Testis (tissue), 5 donors: ENCODE measurements around the gene DMWD. TPM values are rescaled to one million over a fixed set of nuclear protein-coding genes. Genes with fewer than 3 reads are reported as not detected.

Source experiments
- DNase-seq: peaks from one replicate; pipeline ENCODE4 v3.0.0-alpha.2; 2019
- H3K27ac ChIP-seq, 2 donors: fragments of 200-600 bp; sonication (generic); one replicate each; pipeline ENCODE4 v1.5.1; 2019
- H3K27me3 ChIP-seq: fragments of 200-600 bp; sonication (generic); one replicate; pipeline ENCODE4 v1.5.1; 2019
- H3K36me3 ChIP-seq: fragments of 200-600 bp; sonication (generic); one replicate; pipeline ENCODE4 v1.5.1; 2017; ENCODE audit warnings: low read depth; ENCODE audit errors: missing control alignments
- H3K4me1 ChIP-seq: fragments of 200-600 bp; sonication (generic); one replicate; pipeline ENCODE4 v1.5.1; 2019
- H3K4me3 ChIP-seq, 2 donors: fragments of 200-600 bp; sonication (generic); one replicate each; pipeline ENCODE4 v1.5.1; 2017 to 2019
- H3K9me3 ChIP-seq: fragments of 200-600 bp; sonication (generic); one replicate; pipeline ENCODE4 v1.5.1; 2017
- POLR2A ChIP-seq: fragments of 450-650 bp; IDR thresholded peaks from one replicate; pipeline ENCODE4 v1.6.1; 2017; ENCODE audit warnings: antibody characterized with exemption, mild to moderate bottlenecking, moderate library complexity
- WGBS, 2 donors: methylation state at CpG; one replicate each; pipeline ENCODE4 v1.1.5; 2018; 5-methylcytosine and 5-hydroxymethylcytosine counted together
- intact Hi-C: fragments of 100-400 bp; cut with DNase I; formaldehyde crosslinking; loops from one replicate; pipeline ENCODE4 v1.15.1; 2023; ENCODE audit warnings: low total_unique reads
- long read RNA-seq, 2 donors: transcript quantifications; one replicate each; lab custom pipeline, GENCODE V29; 2026
- polyA plus RNA-seq: library from polyadenylated mRNA; stranded (reverse); fragments of 350-450 nt; fragmentation: Illumina TruSeq; extraction: RNeasy Lipid Tissue Mini Kit (QIAGEN cat#74804); gene quantifications from one replicate; pipeline ENCODE4 v1.2.3, GENCODE V29; 2014; ENCODE audit warnings: low read depth, low replicate concordance; ENCODE audit not compliant: insufficient read depth
- total RNA-seq, 2 donors: library from RNA; depleted of rRNA; stranded (reverse); fragments of >200 nt; gene quantifications; one replicate each; pipeline ENCODE4 v1.2.3, GENCODE V29; 2016
- TF ChIP-seq, protein P1 (sequence below), 3 experiments: fragments of 450-650 bp in 2 of 3; fragments of 200-600 bp in 1 of 3; sonication (generic) in 1 of 3; IDR thresholded peaks; one replicate each; pipeline ENCODE4 v1.5.1; 2016 to 2019; ENCODE audit warnings: antibody characterized with exemption in 3 of 3, mild to moderate bottlenecking in 2 of 3, moderate library complexity in 1 of 3

DMWD gene, protein sequence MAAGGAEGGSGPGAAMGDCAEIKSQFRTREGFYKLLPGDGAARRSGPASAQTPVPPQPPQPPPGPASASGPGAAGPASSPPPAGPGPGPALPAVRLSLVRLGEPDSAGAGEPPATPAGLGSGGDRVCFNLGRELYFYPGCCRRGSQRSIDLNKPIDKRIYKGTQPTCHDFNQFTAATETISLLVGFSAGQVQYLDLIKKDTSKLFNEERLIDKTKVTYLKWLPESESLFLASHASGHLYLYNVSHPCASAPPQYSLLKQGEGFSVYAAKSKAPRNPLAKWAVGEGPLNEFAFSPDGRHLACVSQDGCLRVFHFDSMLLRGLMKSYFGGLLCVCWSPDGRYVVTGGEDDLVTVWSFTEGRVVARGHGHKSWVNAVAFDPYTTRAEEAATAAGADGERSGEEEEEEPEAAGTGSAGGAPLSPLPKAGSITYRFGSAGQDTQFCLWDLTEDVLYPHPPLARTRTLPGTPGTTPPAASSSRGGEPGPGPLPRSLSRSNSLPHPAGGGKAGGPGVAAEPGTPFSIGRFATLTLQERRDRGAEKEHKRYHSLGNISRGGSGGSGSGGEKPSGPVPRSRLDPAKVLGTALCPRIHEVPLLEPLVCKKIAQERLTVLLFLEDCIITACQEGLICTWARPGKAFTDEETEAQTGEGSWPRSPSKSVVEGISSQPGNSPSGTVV
- total RNA-seq (100 to 1,000 TPM; 111 to 124 TPM), polyA plus RNA-seq (59.0 TPM)
- long read RNA-seq, donor 1, transcript DMWD-201 (5 exons, 3,305 nt): minor isoform, 7 of 27 reads
- long read RNA-seq, donor 1, transcript DMWD-202 (4 exons, 3,292 nt): minor isoform, 7 of 27 reads
- long read RNA-seq, donor 1, transcript DMWD-207 (1 exons, 782 nt): major isoform, 10 of 27 reads
- long read RNA-seq, donor 1, partial matches to known transcripts: 0 of 27 reads
- long read RNA-seq, donor 1, other reads (novel, unspliced or antisense): 0 of 27 reads
- long read RNA-seq, donor 2, transcript DMWD-201 (5 exons, 3,305 nt): major isoform, 5 of 14 reads
- long read RNA-seq, donor 2, partial matches to known transcripts: 0 of 14 reads
- long read RNA-seq, donor 2, other reads (novel, unspliced or antisense): 0 of 14 reads

DNA sequence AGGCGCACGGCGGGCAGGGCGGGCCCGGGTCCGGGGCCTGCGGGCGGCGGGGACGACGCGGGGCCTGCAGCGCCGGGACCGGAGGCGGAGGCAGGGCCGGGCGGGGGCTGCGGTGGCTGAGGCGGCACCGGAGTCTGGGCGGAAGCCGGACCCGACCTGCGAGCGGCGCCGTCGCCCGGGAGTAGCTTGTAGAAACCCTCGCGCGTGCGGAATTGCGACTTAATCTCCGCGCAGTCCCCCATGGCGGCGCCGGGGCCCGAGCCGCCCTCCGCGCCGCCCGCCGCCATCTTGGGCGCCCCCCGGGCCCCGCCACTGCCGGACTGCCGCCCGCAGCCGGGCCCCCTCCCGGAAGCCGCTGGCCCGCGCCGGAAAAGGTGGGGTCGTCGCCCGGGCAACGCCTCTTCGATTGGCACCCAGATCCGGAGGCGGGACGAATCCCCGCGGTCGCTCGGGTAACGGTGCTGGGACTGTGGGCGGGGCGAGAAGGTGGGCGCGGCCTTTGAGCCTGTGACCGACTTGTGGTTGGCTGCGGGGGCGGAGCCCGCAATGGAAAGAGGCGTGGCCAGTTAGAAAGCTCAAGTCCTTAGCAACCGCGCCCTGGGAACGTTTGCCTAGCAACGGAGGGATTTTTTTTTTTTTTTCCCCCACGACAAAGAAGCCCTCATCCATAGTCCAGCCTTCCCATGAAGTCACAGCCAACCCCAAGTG lies at the start of gene DMWD:
TSS of gene DMWD (minus strand) at position 376 of the 708 bp plus-strand sequence. CDS start at position 287, 89 bp downstream.
- Histone ChIP-seq H3K9me3 (no peaks in the 10 kb centered on the region), H3K27me3 (no peaks in the 10 kb centered on the region), H3K27ac (peak within 1 kb of the TSS in 1 of 2 donors; percentile 80), H3K4me1 (peaks cover 15% of the 10 kb centered on the region), H3K36me3 (no peaks in the 10 kb centered on the region), H3K4me3 (peak within 1 kb of the TSS; percentile 52 to 91)
- peak; percentile 100 for DNase-seq
- intact Hi-C loops: no loop called here
- 0 to 1% methylated on average over 8 to 69 of the region's 86 CpGs for WGBS, 2 donors
- TF ChIP-seq POLR2A: peak; percentile 13
- TF ChIP-seq, protein P1, sequence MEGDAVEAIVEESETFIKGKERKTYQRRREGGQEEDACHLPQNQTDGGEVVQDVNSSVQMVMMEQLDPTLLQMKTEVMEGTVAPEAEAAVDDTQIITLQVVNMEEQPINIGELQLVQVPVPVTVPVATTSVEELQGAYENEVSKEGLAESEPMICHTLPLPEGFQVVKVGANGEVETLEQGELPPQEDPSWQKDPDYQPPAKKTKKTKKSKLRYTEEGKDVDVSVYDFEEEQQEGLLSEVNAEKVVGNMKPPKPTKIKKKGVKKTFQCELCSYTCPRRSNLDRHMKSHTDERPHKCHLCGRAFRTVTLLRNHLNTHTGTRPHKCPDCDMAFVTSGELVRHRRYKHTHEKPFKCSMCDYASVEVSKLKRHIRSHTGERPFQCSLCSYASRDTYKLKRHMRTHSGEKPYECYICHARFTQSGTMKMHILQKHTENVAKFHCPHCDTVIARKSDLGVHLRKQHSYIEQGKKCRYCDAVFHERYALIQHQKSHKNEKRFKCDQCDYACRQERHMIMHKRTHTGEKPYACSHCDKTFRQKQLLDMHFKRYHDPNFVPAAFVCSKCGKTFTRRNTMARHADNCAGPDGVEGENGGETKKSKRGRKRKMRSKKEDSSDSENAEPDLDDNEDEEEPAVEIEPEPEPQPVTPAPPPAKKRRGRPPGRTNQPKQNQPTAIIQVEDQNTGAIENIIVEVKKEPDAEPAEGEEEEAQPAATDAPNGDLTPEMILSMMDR (IDR thresholded peaks at IDR 0.05): no peak

DNA sequence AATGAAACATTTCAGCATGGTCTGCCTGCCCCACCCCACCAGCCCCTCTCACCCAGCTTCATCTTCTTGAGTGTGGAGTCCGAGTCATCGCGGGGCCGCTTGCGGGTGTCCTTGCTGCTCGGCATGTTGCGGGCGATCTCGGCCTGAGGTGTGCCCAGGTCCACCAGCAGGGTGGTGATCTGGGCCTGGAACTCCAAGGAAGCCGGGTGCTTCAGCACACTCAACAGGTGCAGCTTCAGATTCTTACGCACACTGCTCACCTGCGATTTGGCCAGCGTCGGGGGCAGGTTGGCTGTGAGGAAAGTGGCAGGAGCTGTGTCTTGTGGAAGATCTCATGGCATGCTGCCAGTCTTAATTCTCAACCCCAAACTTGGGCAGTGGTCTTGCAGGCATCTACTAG lies 49.6 kb upstream of the DMWD start:
- no peak for TF ChIP-seq POLR2A
- TF ChIP-seq, protein P1 (IDR thresholded peaks at IDR 0.05): no peak
- no peak for DNase-seq
- intact Hi-C loops: no loop called here
- Histone ChIP-seq H3K4me3 (no peak overlapping the region), H3K9me3 (no peaks in the 10 kb centered on the region), H3K27me3 (no peaks in the 10 kb centered on the region), H3K4me1 (no peaks in the 10 kb centered on the region), H3K36me3 (no peaks in the 10 kb centered on the region), H3K27ac (no peak overlapping the region)
- WGBS, 2 donors: 92 to 96% methylated on average over 14 of the region's 14 CpGs

DNA sequence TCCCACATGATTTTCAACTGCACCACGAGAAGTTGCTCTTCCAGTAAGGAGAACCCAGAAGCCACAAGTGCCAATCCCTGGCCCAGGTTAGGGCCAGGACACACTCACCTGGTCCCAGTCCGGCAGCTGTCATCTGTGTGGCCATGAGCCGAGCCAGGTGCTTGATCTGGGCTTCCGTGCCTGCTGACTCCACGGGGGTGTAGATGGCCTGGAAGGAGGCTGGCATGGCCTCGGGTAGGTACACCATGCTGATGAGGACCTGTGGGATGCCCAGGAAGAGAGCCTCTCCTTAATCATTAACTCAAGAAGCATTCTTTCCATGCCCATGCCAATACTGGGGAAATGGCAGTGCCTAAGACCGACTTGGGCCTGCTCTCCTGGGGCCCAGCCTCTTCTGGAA lies 42.3 kb upstream of the DMWD start:
- no peak overlapping the region for H3K4me3 ChIP-seq
- H3K4me1 ChIP-seq: no peaks in the 10 kb centered on the region
- H3K27me3 ChIP-seq: no peaks in the 10 kb centered on the region
- H3K27ac ChIP-seq: no peak overlapping the region
- H3K9me3 ChIP-seq: no peaks in the 10 kb centered on the region
- WGBS, 2 donors: 86 to 94% methylated on average over 7 of the region's 7 CpGs
- H3K36me3 ChIP-seq: no peaks in the 10 kb centered on the region
- no peak for TF ChIP-seq POLR2A
- TF ChIP-seq, protein P1 (IDR thresholded peaks at IDR 0.05): no peak
- DNase-seq: no peak
- intact Hi-C loops: no loop called here

DNA sequence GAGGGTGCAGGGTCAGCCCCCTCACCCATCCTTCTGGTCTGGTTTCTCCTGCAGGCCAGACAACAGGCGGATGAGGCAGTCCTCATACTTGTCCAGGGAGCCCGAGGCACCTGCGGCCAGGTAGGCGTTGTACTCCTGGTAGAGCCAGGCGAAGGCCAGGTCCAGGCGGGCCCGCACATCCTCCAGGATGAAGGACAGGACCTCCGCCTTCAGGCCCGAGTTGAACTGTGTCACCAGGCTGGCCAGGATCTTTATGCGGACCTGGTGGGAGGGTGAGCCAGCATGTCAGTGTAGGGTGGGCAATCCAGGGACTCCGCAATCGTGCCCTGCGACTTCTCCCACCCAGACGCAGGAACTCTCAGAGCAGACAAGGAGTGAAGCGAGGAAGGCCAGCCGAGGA lies 36.3 kb upstream of the DMWD start:
- no peaks in the 10 kb centered on the region for H3K36me3 ChIP-seq
- TF ChIP-seq, protein P1 (IDR thresholded peaks at IDR 0.05): no peak
- TF ChIP-seq POLR2A: no peak
- H3K27ac ChIP-seq: no peak overlapping the region
- no peak overlapping the region for H3K4me3 ChIP-seq
- H3K9me3 ChIP-seq: no peaks in the 10 kb centered on the region
- 92 to 95% methylated on average over 4 to 16 of the region's 16 CpGs for WGBS, 2 donors
- intact Hi-C loops: no loop called here
- no peaks in the 10 kb centered on the region for H3K27me3 ChIP-seq
- H3K4me1 ChIP-seq: no peaks in the 10 kb centered on the region
- no peak for DNase-seq
